NCI-H128 (cell line): ENCODE results near the gene USP9Y.

Experiments
- DNase-seq: peaks from one replicate; lab custom pipeline; 2025; ENCODE audit not compliant: unreplicated experiment; lab: John Stamatoyannopoulos, UW

The USP9Y gene

GRCh38 chrY:12756021-12756420, 55.0 kb downstream of the USP9Y start:
- DNase-seq: no peak

- DNase-seq: no peak
Measured at GRCh38 chrY:12765976-12766375, 64.9 kb downstream of the USP9Y start.

GRCh38 chrY:12784521-12784920, 83.5 kb downstream of the USP9Y start:
- DNase-seq: no peak

- DNase-seq: no peak
Measured at GRCh38 chrY:12793999-12794398, 93.0 kb downstream of the USP9Y start.

- DNase-seq: no peak
Measured at GRCh38 chrY:12808046-12808445, 107.0 kb downstream of the USP9Y start.

- DNase-seq: no peak
Measured at GRCh38 chrY:12809034-12809433, 108.0 kb downstream of the USP9Y start.

- DNase-seq: no peak
Measured at GRCh38 chrY:12823408-12823807, 122.4 kb downstream of the USP9Y start.

- no peak for DNase-seq
Measured at GRCh38 chrY:12826791-12827190, 125.8 kb downstream of the USP9Y start.

GRCh38 chrY:12833284-12833683, 132.3 kb downstream of the USP9Y start:
- no peak for DNase-seq

- DNase-seq: no peak
Measured at GRCh38 chrY:12837550-12837949, 136.5 kb downstream of the USP9Y start.

- DNase-seq: no peak
Measured at GRCh38 chrY:12841368-12841767, 140.3 kb downstream of the USP9Y start.

- no peak for DNase-seq
Measured at GRCh38 chrY:12846793-12847192, 145.8 kb downstream of the USP9Y start.

- no peak for DNase-seq
Measured at GRCh38 chrY:12855791-12856275, 154.8 kb downstream of the USP9Y start.

GRCh38 chrY:12867960-12868359, 166.9 kb downstream of the USP9Y start:
- no peak for DNase-seq

GRCh38 chrY:12896973-12897372, 195.9 kb downstream of the USP9Y start:
- no peak for DNase-seq

- DNase-seq: no peak
Measured at GRCh38 chrY:12898604-12899003, 197.6 kb downstream of the USP9Y start.

GRCh38 chrY:12904618-12905516, 203.8 kb downstream of the USP9Y start, which contains the start of gene DDX3Y:
DDX3Y (plus strand) TSS chrY:12904868; CDS start chrY:12904937, 69 bp downstream.
- DNase-seq: no peak

- DNase-seq: no peak
Measured at GRCh38 chrY:12905517-12905872, 204.5 kb downstream of the USP9Y start.

GRCh38 chrY:12905895-12906294, 204.9 kb downstream of the USP9Y start:
- DNase-seq: no peak
